H9 (cell line): Measurements from ENCODE around the gene DOC2B. TPM values are rescaled to one million over a fixed set of nuclear protein-coding genes. Genes with fewer than 3 reads are reported as not detected.

Experiments used
- DNase-seq: peaks from one replicate; pipeline ENCODE4 v3.0.0-alpha.2; 2017
- H2AFZ ChIP-seq: one replicate; pipeline ENCODE4 v1.6.1; 2013; ENCODE audit warnings: mild to moderate bottlenecking, low read length, control low read depth, moderate library complexity
- H2AK5ac ChIP-seq: 2 replicates; pipeline ENCODE4 v1.6.1; 2013; ENCODE audit warnings: low read length, control low read depth, mixed read lengths; ENCODE audit not compliant: insufficient read length
- H2BK120ac ChIP-seq: one replicate; pipeline ENCODE4 v1.6.1; 2013; ENCODE audit warnings: low read depth, mild to moderate bottlenecking, low read length, control low read depth, inconsistent platforms; ENCODE audit not compliant: poor library complexity, severe bottlenecking
- H2BK12ac ChIP-seq: 2 replicates; pipeline ENCODE4 v1.6.1; 2013; ENCODE audit warnings: low read length, control low read depth, mixed read lengths, low read depth; ENCODE audit not compliant: insufficient read length
- H2BK15ac ChIP-seq: 2 replicates; pipeline ENCODE4 v1.6.1; 2013; ENCODE audit warnings: low read depth, low read length, control low read depth
- H2BK20ac ChIP-seq: one replicate; pipeline ENCODE4 v1.6.1; 2013; ENCODE audit warnings: low read depth, mild to moderate bottlenecking, low read length, control low read depth, inconsistent platforms; ENCODE audit not compliant: poor library complexity, severe bottlenecking
- H2BK5ac ChIP-seq: 2 replicates; pipeline ENCODE4 v1.6.1; 2013; ENCODE audit warnings: low read length, control low read depth, mixed read lengths; ENCODE audit not compliant: insufficient read length
- H3K14ac ChIP-seq: 2 replicates; pipeline ENCODE4 v1.6.1; 2013; ENCODE audit warnings: low read length, control low read depth; ENCODE audit not compliant: insufficient read depth
- H3K18ac ChIP-seq: 2 replicates; pipeline ENCODE4 v1.6.1; 2013; ENCODE audit warnings: low read depth, mild to moderate bottlenecking, mixed read lengths, low read length, control low read depth; ENCODE audit not compliant: insufficient read length
- H3K23ac ChIP-seq: 2 replicates; pipeline ENCODE4 v1.6.1; 2013; ENCODE audit warnings: low read length, control low read depth, mixed read lengths, low read depth; ENCODE audit not compliant: insufficient read length
- H3K23me2 ChIP-seq: 2 replicates; pipeline ENCODE4 v1.6.1; 2013; ENCODE audit warnings: low read depth, mild to moderate bottlenecking, mixed read lengths, low read length, control low read depth; ENCODE audit not compliant: insufficient read length, poor library complexity, severe bottlenecking
- H3K27ac ChIP-seq: 2 replicates; pipeline ENCODE4 v1.5.1; 2013; ENCODE audit warnings: low read length, control low read depth, mixed read lengths, low read depth; ENCODE audit not compliant: insufficient read length
- H3K27me3 ChIP-seq: 2 replicates; pipeline ENCODE4 v1.6.1; 2013; ENCODE audit warnings: low read length, control low read depth, inconsistent platforms; ENCODE audit not compliant: insufficient read depth
- H3K4ac ChIP-seq: 2 replicates; pipeline ENCODE4 v1.6.1; 2013; ENCODE audit warnings: low read depth, mild to moderate bottlenecking, control low read depth, inconsistent platforms, low read length, moderate library complexity
- H3K4me1 ChIP-seq: 2 replicates; pipeline ENCODE4 v1.6.1; 2013; ENCODE audit warnings: low read length, control low read depth, inconsistent platforms; ENCODE audit not compliant: insufficient read depth
- H3K4me2 ChIP-seq: 2 replicates; pipeline ENCODE4 v1.6.1; 2013; ENCODE audit warnings: low read length, control low read depth, mixed read lengths; ENCODE audit not compliant: insufficient read length, insufficient read depth
- H3K56ac ChIP-seq: 2 replicates; pipeline ENCODE4 v1.6.1; 2013; ENCODE audit warnings: low read depth, mild to moderate bottlenecking, mixed read lengths, low read length, control low read depth; ENCODE audit not compliant: insufficient read length
- H3K79me1 ChIP-seq: 2 replicates; pipeline ENCODE4 v1.6.1; 2013; ENCODE audit warnings: low read depth, mild to moderate bottlenecking, moderate library complexity, low read length, control low read depth, inconsistent platforms; ENCODE audit not compliant: insufficient read depth, poor library complexity, severe bottlenecking
- H3K79me2 ChIP-seq: 2 replicates; pipeline ENCODE4 v1.6.1; 2013; ENCODE audit warnings: low read length, control low read depth, inconsistent platforms; ENCODE audit not compliant: insufficient read depth
- H3K9ac ChIP-seq: 2 replicates; pipeline ENCODE4 v1.6.1; 2013; ENCODE audit warnings: low read length, control low read depth, mixed read lengths; ENCODE audit not compliant: insufficient read length; ENCODE audit errors: extremely low read depth
- H3K9me3 ChIP-seq: one replicate; pipeline ENCODE4 v1.6.1; 2013; ENCODE audit warnings: low read depth, low read length, inconsistent platforms; ENCODE audit not compliant: control insufficient read depth
- H3T11ph ChIP-seq: one replicate; pipeline ENCODE4 v1.6.1; 2013; ENCODE audit warnings: mild to moderate bottlenecking, low read length, control low read depth, inconsistent platforms
- H4K20me1 ChIP-seq: one replicate; pipeline ENCODE4 v1.6.1; 2013; ENCODE audit not compliant: control insufficient read depth, insufficient read length, insufficient read depth
- H4K5ac ChIP-seq: 2 replicates; pipeline ENCODE4 v1.6.1; 2013; ENCODE audit warnings: low read depth, mild to moderate bottlenecking, mixed read lengths, low read length, control low read depth; ENCODE audit not compliant: insufficient read length
- H4K8ac ChIP-seq: replicated peaks from 2 replicates; pipeline ENCODE4 v1.6.1; 2013; ENCODE audit warnings: low read length, control low read depth, mixed read lengths, low read depth; ENCODE audit not compliant: insufficient read length
- H4K91ac ChIP-seq: 2 replicates; pipeline ENCODE4 v1.6.1; 2013; ENCODE audit warnings: low read depth, mild to moderate bottlenecking, moderate library complexity, mixed read lengths, low read length, control low read depth; ENCODE audit not compliant: insufficient read length
- H3K27ac Mint-ChIP-seq, 3 experiments: 2 replicates in 2 of 3; 3 replicates in 1 of 3; pipeline ENCODE4 v1.8.0; 2020 to 2021; ENCODE audit warnings: mixed read lengths in 3 of 3, mild to moderate bottlenecking in 1 of 3, moderate library complexity in 1 of 3
- H3K27me3 Mint-ChIP-seq: 2 replicates; pipeline ENCODE4 v1.8.0; 2021; ENCODE audit warnings: low read depth, mild to moderate bottlenecking, moderate library complexity, mixed read lengths
- H3K36me3 Mint-ChIP-seq, 3 experiments: 2 replicates in 2 of 3; 3 replicates in 1 of 3; pipeline ENCODE4 v1.8.0; 2020 to 2021; ENCODE audit warnings: low read depth in 3 of 3, mixed read lengths in 3 of 3; ENCODE audit not compliant: insufficient read depth in 1 of 3
- H3K4me1 Mint-ChIP-seq, 2 experiments: 2 replicates each; pipeline ENCODE4 v1.8.0; 2020; ENCODE audit warnings: mixed read lengths in 2 of 2
- H3K4me3 Mint-ChIP-seq, 2 experiments: 2 replicates in 1 of 2; 3 replicates in 1 of 2; pipeline ENCODE4 v1.8.0; 2020 to 2021; ENCODE audit warnings: mild to moderate bottlenecking in 2 of 2, mixed read lengths in 2 of 2, moderate library complexity in 1 of 2
- H3K9me3 Mint-ChIP-seq, 2 experiments: 2 replicates in 1 of 2; 3 replicates in 1 of 2; pipeline ENCODE4 v1.8.0; 2020; ENCODE audit warnings: mild to moderate bottlenecking in 2 of 2, mixed read lengths in 2 of 2, moderate library complexity in 1 of 2
- WGBS: extraction: QIAGEN DNeasy Blood & Tissue Kit; methylation state at CpG from one replicate; pipeline ENCODE4 v1.1.7; 2013; ENCODE audit warnings: missing lambda C conversion rate, low lambda C conversion rate, mixed read lengths; ENCODE audit not compliant: insufficient read length; ENCODE audit errors: extremely low coverage; 5-methylcytosine and 5-hydroxymethylcytosine counted together
- total RNA-seq: library from RNA; stranded (reverse); gene quantifications from 2 replicates; pipeline ENCODE4 v1.2.1, GENCODE V29; 2021
- TF ChIP-seq, protein P1 (sequence below): fragments of 200-600 bp; sonication (generic); conservative IDR thresholded peaks from 3 replicates; pipeline ENCODE4 v1.8.0; 2021; ENCODE audit warnings: antibody characterized with exemption, mild to moderate bottlenecking

DOC2B gene
- total RNA-seq, 1 experiment from 2014 or later, result 2.1 TPM

DNA sequence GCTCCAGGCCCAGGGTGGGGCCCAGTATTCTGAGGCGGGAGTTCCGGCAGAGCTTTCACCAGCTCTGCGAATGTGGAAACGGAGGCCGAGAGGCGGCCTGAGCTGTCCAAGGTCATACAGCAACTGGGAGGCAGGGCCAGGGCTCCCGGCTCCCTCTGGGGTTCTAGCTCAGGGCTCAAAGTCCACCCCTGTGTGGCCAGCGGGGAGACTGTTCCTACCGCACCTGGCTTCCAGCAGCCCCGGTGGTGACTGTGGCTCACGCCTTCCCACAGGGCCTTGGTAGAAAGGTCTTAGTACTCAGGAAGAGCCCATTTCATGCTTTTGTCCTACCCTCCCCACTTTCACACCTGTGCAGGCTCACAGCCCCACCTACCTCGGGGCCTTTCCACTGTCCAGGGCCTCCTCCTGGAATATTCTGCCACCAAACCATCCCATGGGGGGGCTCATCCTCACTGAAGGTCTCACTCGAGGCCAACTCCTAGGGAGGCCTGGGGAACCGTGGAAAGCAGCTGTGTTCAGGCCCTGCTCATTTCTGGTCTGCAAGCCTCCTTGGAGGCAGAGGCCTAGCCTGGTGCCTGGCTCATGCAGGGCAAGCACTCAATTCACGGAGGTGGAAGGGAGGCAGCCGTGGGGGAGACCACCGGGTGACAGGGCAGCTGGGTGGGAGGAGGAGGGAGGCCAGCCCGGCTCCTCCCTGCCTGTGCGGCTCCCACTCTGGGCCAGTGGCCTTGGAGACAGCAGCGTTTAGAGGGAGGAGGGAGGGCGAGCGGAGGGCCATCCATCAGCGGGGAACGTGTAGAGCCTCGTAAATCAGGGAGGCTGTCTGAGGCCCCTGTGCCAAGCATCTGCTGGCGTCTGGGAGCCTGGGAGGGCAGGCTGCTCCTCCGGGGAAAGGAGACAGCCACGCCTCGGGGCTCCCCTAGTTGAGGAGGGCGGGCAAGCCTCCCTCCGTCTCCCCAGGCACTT lies 12.7 kb upstream of the DOC2B start:
- no peak overlapping the region for H2AK5ac ChIP-seq
- Mint-ChIP-seq H3K27me3 (peaks cover 10% of the 10 kb centered on the region), H3K9me3 (peaks cover 3 to 13% of the 10 kb centered on the region in 2 experiments; a peak in 4 of 5 replicates), H3K4me1 (peaks cover 7 to 9% of the 10 kb centered on the region in 2 experiments), H3K27ac (no peak overlapping the region), H3K36me3 (peaks cover 0 to 4% (median 2%) of the 10 kb centered on the region in 3 experiments; a peak in 3 of 7 replicates), H3K4me3 (no peak overlapping the region)
- H3K56ac ChIP-seq, result no peak overlapping the region
- H3T11ph ChIP-seq, result no peak overlapping the region
- WGBS, result no CpG with 5 or more reads among the region's 31 CpGs
- no peaks in the 10 kb centered on the region for H3K79me2 ChIP-seq
- H4K91ac ChIP-seq, result no peak overlapping the region
- no peaks in the 10 kb centered on the region for H3K9me3 ChIP-seq
- H4K5ac ChIP-seq, result no peak overlapping the region
- H3K9ac ChIP-seq, result no peak overlapping the region
- H3K4me1 ChIP-seq, result no peaks in the 10 kb centered on the region
- no peaks in the 10 kb centered on the region for H3K23me2 ChIP-seq
- H3K27me3 ChIP-seq, result no peaks in the 10 kb centered on the region
- no peak overlapping the region for H2BK5ac ChIP-seq
- H2AFZ ChIP-seq, result no peak overlapping the region
- H3K79me1 ChIP-seq, result no peaks in the 10 kb centered on the region
- H2BK120ac ChIP-seq, result no peak overlapping the region
- no peak overlapping the region for H3K18ac ChIP-seq
- no peak overlapping the region for H4K8ac ChIP-seq
- no peak for DNase-seq
- no peak overlapping the region for H3K23ac ChIP-seq
- H3K4me2 ChIP-seq, result no peak overlapping the region
- H3K4ac ChIP-seq, result no peak overlapping the region
- no peak overlapping the region for H2BK12ac ChIP-seq
- H2BK15ac ChIP-seq, result no peak overlapping the region
- no peak overlapping the region for H2BK20ac ChIP-seq
- TF ChIP-seq, protein P1, sequence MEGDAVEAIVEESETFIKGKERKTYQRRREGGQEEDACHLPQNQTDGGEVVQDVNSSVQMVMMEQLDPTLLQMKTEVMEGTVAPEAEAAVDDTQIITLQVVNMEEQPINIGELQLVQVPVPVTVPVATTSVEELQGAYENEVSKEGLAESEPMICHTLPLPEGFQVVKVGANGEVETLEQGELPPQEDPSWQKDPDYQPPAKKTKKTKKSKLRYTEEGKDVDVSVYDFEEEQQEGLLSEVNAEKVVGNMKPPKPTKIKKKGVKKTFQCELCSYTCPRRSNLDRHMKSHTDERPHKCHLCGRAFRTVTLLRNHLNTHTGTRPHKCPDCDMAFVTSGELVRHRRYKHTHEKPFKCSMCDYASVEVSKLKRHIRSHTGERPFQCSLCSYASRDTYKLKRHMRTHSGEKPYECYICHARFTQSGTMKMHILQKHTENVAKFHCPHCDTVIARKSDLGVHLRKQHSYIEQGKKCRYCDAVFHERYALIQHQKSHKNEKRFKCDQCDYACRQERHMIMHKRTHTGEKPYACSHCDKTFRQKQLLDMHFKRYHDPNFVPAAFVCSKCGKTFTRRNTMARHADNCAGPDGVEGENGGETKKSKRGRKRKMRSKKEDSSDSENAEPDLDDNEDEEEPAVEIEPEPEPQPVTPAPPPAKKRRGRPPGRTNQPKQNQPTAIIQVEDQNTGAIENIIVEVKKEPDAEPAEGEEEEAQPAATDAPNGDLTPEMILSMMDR, result no peak
- peaks cover 3% of the 10 kb centered on the region for H4K20me1 ChIP-seq
- H3K27ac ChIP-seq, result no peak overlapping the region
- H3K14ac ChIP-seq, result no peak overlapping the region
